Endothelial cell of umbilical vein (primary cell): Measurements from ENCODE around the gene CEP55.

Experiments
- POLR2A ChIP-seq: IDR thresholded peaks from 2 replicates; pipeline ENCODE4 v1.6.1; 2012; ENCODE audit warnings: low read depth, mild to moderate bottlenecking, control low read depth, low read length
- POLR2AphosphoS5 ChIP-seq: IDR thresholded peaks from 2 replicates; pipeline ENCODE4 v1.6.1; 2012; ENCODE audit warnings: low read depth, mild to moderate bottlenecking, control low read depth, low read length, moderate library complexity; ENCODE audit not compliant: insufficient read depth
- TF ChIP-seq, protein P1 (sequence below), 2 donors: IDR thresholded peaks; 1 replicate in 1 of 2; 2 replicates in 1 of 2; pipeline ENCODE4 v1.5.1; 2011; ENCODE audit warnings: low read length in 2 of 2, mild to moderate bottlenecking in 2 of 2, moderate library complexity in 2 of 2, control low read depth in 1 of 2, inconsistent platforms in 1 of 2, low read depth in 1 of 2; ENCODE audit not compliant: insufficient read depth in 1 of 2; ENCODE audit errors: extremely low read depth in 1 of 2
- TF ChIP-seq, protein P2 (sequence below): IDR thresholded peaks from 2 replicates; pipeline ENCODE4 v1.6.1; 2011; ENCODE audit not compliant: insufficient read depth, insufficient read length

DNA sequence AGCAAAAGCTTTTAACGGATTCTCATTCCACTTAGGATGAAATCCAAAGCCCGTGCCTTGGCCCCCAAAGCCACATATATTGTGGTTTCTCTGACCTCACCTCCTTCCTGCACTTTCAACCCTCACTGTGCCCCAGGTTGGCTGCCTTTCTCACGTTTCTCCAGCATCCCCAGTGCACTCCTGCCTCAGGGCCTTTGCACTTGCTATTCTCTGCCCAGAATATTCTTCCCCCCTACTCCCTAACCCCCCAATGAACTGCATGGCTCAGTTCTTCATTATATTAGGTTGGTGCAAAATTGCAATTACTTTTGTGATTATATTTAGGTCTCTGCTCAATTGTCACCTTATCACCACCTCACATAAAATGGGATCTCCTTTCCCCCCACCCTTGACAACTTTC, 48.4 kb upstream of the CEP55 start:
- TF ChIP-seq POLR2A: no peak
- TF ChIP-seq, protein P1, sequence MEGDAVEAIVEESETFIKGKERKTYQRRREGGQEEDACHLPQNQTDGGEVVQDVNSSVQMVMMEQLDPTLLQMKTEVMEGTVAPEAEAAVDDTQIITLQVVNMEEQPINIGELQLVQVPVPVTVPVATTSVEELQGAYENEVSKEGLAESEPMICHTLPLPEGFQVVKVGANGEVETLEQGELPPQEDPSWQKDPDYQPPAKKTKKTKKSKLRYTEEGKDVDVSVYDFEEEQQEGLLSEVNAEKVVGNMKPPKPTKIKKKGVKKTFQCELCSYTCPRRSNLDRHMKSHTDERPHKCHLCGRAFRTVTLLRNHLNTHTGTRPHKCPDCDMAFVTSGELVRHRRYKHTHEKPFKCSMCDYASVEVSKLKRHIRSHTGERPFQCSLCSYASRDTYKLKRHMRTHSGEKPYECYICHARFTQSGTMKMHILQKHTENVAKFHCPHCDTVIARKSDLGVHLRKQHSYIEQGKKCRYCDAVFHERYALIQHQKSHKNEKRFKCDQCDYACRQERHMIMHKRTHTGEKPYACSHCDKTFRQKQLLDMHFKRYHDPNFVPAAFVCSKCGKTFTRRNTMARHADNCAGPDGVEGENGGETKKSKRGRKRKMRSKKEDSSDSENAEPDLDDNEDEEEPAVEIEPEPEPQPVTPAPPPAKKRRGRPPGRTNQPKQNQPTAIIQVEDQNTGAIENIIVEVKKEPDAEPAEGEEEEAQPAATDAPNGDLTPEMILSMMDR (IDR thresholded peaks at IDR 0.05; ENCODE audit: extremely low read depth in 1 of 2, insufficient read depth in 1 of 2, low read depth in 1 of 2, low read length in 2 of 2): no peak
- TF ChIP-seq POLR2AphosphoS5: no peak
- TF ChIP-seq, protein P2, sequence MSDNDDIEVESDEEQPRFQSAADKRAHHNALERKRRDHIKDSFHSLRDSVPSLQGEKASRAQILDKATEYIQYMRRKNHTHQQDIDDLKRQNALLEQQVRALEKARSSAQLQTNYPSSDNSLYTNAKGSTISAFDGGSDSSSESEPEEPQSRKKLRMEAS: no peak
